GM21576 (cell line): Measurements from ENCODE around the gene CDA.

ENCODE experiments used
- ATAC-seq: cut with Tn5 transposase; IDR thresholded peaks from one replicate; pipeline ENCODE4 v1.9.1; 2021; ENCODE audit warnings: mild to moderate bottlenecking, moderate library complexity; ENCODE audit not compliant: unreplicated experiment

Gene CDA

GRCh38 chr1:20588634-20589225 lies at the start of gene CDA:
Gene CDA, plus strand, starts transcription at chr1:20589097. Its CDS starts 33 bp downstream, at chr1:20589130.
- ATAC-seq, result no peak

GRCh38 chr1:20540281-20540680 lies 48.6 kb upstream of the CDA start:
- ATAC-seq, result no peak

- ATAC-seq, result no peak
Observed at GRCh38 chr1:20546637-20547036, 42.3 kb upstream of the CDA start.

GRCh38 chr1:20551161-20551560 lies 37.7 kb upstream of the CDA start:
- no peak for ATAC-seq

GRCh38 chr1:20551945-20552727 lies 36.8 kb upstream of the CDA start, which contains the start of gene FAM43B:
Gene FAM43B, plus strand, starts transcription at chr1:20552573. Its CDS starts 401 bp downstream, at chr1:20552974.
- ATAC-seq, result no peak

- no peak for ATAC-seq
Observed at GRCh38 chr1:20552728-20553445, 36.0 kb upstream of the CDA start.

GRCh38 chr1:20555025-20555757 lies 33.7 kb upstream of the CDA start:
- no peak for ATAC-seq

- ATAC-seq, result no peak
Observed at GRCh38 chr1:20555758-20556120, 33.2 kb upstream of the CDA start.

GRCh38 chr1:20558191-20558590 lies 30.7 kb upstream of the CDA start:
- no peak for ATAC-seq

GRCh38 chr1:20560966-20561365 lies 27.9 kb upstream of the CDA start:
- no peak for ATAC-seq

GRCh38 chr1:20565234-20565633 lies 23.7 kb upstream of the CDA start:
- no peak for ATAC-seq

- ATAC-seq, result no peak
Observed at GRCh38 chr1:20569523-20570098, 19.3 kb upstream of the CDA start.

- no peak for ATAC-seq
Observed at GRCh38 chr1:20571427-20571826, 17.5 kb upstream of the CDA start.

- no peak for ATAC-seq
Observed at GRCh38 chr1:20573987-20574386, 14.9 kb upstream of the CDA start.

- no peak for ATAC-seq
Observed at GRCh38 chr1:20574686-20575540, 14.0 kb upstream of the CDA start.

GRCh38 chr1:20575541-20576336 lies 13.2 kb upstream of the CDA start:
- ATAC-seq, result no peak

- ATAC-seq, result no peak
Observed at GRCh38 chr1:20578062-20578461, 10.8 kb upstream of the CDA start.

- ATAC-seq, result no peak
Observed at GRCh38 chr1:20578721-20579395, 10.0 kb upstream of the CDA start.

- ATAC-seq, result no peak
Observed at GRCh38 chr1:20584890-20585289, 4.0 kb upstream of the CDA start.
